HL-60/S4 treated with retinoic acid at 250 ng/mL for 4 days and 3 days (cell line): Measurements from ENCODE around the gene FBXL16.

Experiments
- in situ Hi-C: fragments of 300-500 bp; cut with MboI; formaldehyde crosslinking; loops from 2 replicates; pipeline ENCODE4 v1.7.0; 2022; ENCODE audit warnings: low sequenced_read_pairs

The FBXL16 gene

GRCh38 chr16:647173-647902, 58.3 kb downstream of the FBXL16 start:
- in situ Hi-C loops, result no loop called here

DNA sequence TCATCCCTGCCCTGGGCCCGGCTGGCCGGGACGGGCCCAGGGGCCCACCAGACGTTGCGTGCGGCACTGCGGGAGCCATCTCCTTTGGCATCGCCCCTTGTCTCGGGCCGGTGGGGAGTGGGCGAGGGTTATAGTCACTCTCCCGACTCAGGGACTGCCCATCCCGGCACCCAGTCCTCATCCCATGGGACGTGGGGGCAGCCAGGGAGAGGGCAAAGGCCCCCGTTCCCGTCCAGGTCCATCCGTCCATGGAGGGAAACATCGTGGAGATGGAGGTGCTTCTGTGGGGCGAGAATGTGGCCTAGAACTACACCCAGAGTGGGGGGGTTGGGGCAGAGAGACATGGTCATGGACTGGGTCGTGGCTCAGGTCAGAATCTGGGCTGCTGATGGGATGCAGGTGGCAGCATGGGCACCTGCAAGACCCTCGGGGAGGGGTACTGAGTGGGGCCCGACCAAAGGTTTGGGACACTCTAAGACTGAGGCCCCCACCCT, 58.9 kb downstream of the FBXL16 start:
- in situ Hi-C loops, result no loop called here

DNA sequence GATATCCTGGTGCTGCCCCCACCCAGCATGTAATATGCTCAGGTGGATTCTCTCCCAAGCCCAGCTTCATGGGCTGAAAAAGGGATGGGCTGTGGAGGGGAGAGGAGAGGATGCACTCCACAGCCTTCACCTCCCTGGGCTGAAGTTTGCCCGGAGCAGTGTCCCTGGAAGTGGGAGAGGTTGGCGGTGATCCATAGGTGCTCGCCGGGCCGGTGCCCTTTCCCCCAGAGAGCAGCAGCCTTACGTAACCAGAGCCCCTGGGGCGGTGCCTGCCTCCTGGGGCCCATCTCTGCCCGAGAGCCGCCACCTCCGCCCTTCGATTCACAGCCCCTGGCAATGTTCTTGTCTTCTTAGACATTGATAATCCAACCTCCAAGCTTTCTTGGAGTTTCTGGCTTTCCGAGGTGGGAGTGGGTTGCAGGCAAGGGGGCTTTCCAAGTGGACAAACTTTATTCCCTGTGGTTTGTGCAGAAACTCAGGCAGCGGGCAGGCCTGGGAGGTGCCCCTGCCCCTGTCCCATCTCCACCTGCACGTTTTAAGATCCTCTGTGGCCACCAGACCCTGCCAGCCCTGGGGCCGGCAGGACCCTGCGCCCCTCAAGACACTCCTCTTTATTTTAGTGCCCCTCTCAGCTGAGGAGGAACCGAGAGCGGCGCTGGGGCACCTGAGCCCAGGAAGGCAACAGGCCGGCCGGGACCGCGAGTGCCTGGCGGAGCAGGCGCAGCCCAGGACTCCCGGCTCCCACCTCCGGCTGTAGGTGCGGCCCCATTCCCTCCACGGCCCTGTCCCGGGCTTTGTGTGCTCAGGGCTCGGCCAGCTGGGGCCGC, 59.5 kb downstream of the FBXL16 start:
- in situ Hi-C loops, result no loop called here

- in situ Hi-C loops, result no loop called here
These were observed 61.0 kb downstream of the FBXL16 start for GRCh38 chr16:644556-644955.

GRCh38 chr16:643050-643368, 62.6 kb downstream of the FBXL16 start:
- in situ Hi-C loops, result no loop called here
